NCI-H2227 treated with DMSO at 0.1 percent for 48 hours (cell line): ENCODE data around the gene FAM83G.
"Not testable (repeated sequence)": the region's sequence is repeated elsewhere in the genome, so short reads cannot be mapped to it uniquely, and the experiment has no call there.

Experiments
- DNase-seq: peaks from one replicate; lab custom pipeline; 2025; lab: John Stamatoyannopoulos, UW

The FAM83G gene

GRCh38 chr17:18950944-18951905 lies 53.3 kb downstream of the FAM83G start:
- no peak for DNase-seq

GRCh38 chr17:18950346-18950745 lies 54.2 kb downstream of the FAM83G start:
- DNase-seq = no peak

GRCh38 chr17:18949566-18949965 lies 55.0 kb downstream of the FAM83G start:
- DNase-seq = no peak

GRCh38 chr17:18948476-18949006 lies 56.0 kb downstream of the FAM83G start:
- no peak for DNase-seq

- no peak for DNase-seq
Observed at GRCh38 chr17:18947866-18948265, 56.7 kb downstream of the FAM83G start.

GRCh38 chr17:18946536-18946935 lies 58.0 kb downstream of the FAM83G start:
- no peak for DNase-seq

GRCh38 chr17:18944646-18945045 lies 59.9 kb downstream of the FAM83G start:
- DNase-seq = no peak

GRCh38 chr17:18938692-18939023 lies 65.9 kb downstream of the FAM83G start:
- DNase-seq = no peak

GRCh38 chr17:18937981-18938691 lies 66.4 kb downstream of the FAM83G start:
- no peak for DNase-seq

GRCh38 chr17:18933102-18934058 lies 71.2 kb downstream of the FAM83G start:
- no peak for DNase-seq

GRCh38 chr17:18932360-18933055 lies 72.1 kb downstream of the FAM83G start:
- no peak for DNase-seq

GRCh38 chr17:18928628-18929125 lies 75.9 kb downstream of the FAM83G start:
- no peak for DNase-seq

- DNase-seq = no peak
Observed at GRCh38 chr17:18925187-18925586, 79.4 kb downstream of the FAM83G start.

- DNase-seq = not testable (repeated sequence)
Observed at GRCh38 chr17:18922596-18922995, 82.0 kb downstream of the FAM83G start.

- DNase-seq = no peak
Observed at GRCh38 chr17:18921912-18922451, 82.6 kb downstream of the FAM83G start.

- no peak for DNase-seq
Observed at GRCh38 chr17:18921485-18921884, 83.1 kb downstream of the FAM83G start.

GRCh38 chr17:18920911-18921441 lies 83.6 kb downstream of the FAM83G start:
- no peak for DNase-seq

- DNase-seq = no peak
Observed at GRCh38 chr17:18919963-18920362, 84.6 kb downstream of the FAM83G start.
